HG02885 (cell line): ENCODE results near the gene EEFSEC.

Experiments
- ATAC-seq: cut with Tn5 transposase; IDR thresholded peaks from one replicate; pipeline ENCODE4 v1.9.1; 2021; ENCODE audit warnings: mild to moderate bottlenecking; ENCODE audit not compliant: unreplicated experiment, poor library complexity

Gene EEFSEC

GRCh38 chr3:128402998-128403397 is 249.7 kb downstream of the EEFSEC start:
- no peak for ATAC-seq

- no peak for ATAC-seq
Measured at GRCh38 chr3:128404276-128405068, 251.2 kb downstream of the EEFSEC start.

- no peak for ATAC-seq
Measured at GRCh38 chr3:128405554-128406277, 252.4 kb downstream of the EEFSEC start.

GRCh38 chr3:128407247-128407646 is 254.0 kb downstream of the EEFSEC start:
- ATAC-seq: no peak

GRCh38 chr3:128408012-128408692 is 254.9 kb downstream of the EEFSEC start:
- ATAC-seq: no peak

GRCh38 chr3:128408693-128409623 is 255.7 kb downstream of the EEFSEC start:
- no peak for ATAC-seq

- ATAC-seq: no peak
Measured at GRCh38 chr3:128409624-128410581, 256.6 kb downstream of the EEFSEC start.

- no peak for ATAC-seq
Measured at GRCh38 chr3:128410669-128411573, 257.6 kb downstream of the EEFSEC start.

GRCh38 chr3:128411574-128412064 is 258.3 kb downstream of the EEFSEC start:
- ATAC-seq: no peak

- no peak for ATAC-seq
Measured at GRCh38 chr3:128412180-128413002, 259.1 kb downstream of the EEFSEC start.

GRCh38 chr3:128413003-128413370 is 259.7 kb downstream of the EEFSEC start:
- no peak for ATAC-seq

- ATAC-seq: no peak
Measured at GRCh38 chr3:128413413-128414205, 260.3 kb downstream of the EEFSEC start.

GRCh38 chr3:128415200-128415772 is 262.0 kb downstream of the EEFSEC start:
- ATAC-seq: no peak

GRCh38 chr3:128415773-128416577 is 262.7 kb downstream of the EEFSEC start:
- ATAC-seq: no peak

GRCh38 chr3:128416578-128417211 is 263.4 kb downstream of the EEFSEC start:
- ATAC-seq: no peak
